SW 1271 (cell line): ENCODE results near the gene PRKCA.

ENCODE experiments used
- DNase-seq, 2 experiments: peaks; one replicate each; lab custom pipeline; 2025; lab: John Stamatoyannopoulos, UW

PRKCA gene

GRCh38 chr17:66414561-66415175 lies 112.3 kb downstream of the PRKCA start:
- no peak for DNase-seq

GRCh38 chr17:66415366-66416206 lies 113.2 kb downstream of the PRKCA start:
- DNase-seq, result no peak

DNA sequence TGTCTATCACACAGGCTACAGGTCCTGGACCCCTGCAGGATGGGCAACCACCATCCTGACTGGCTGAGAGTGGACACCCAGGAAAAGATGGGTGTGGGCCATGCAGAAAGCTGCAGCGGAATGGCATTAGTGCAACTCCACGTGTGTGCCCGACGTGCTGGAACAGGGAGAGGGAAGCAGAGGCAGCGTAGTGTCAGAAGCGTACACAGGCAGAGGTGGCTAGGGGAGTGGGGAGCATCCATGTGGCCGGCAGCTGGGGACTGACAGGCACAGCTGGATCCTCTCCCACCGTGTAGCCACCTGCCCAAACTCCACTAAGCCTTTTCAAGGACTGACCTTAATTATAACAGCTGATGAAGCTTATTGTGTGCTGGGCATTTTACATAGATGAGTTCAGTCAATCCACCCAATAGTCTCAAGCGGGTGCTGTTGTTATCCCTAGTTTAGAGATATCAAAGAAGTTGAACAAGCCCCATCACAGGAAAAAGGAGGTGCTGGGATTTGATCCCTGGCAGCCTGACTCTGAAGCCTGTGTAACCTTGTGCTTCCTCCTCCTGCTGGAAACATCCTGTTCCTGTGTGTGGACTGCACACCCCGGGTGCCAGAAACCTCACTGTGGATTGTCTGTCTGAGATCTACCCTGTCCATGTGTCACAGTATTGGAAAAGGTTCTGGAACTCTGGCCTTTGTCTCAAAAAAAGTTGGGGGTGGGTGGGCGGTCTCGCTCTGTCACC lies 114.0 kb downstream of the PRKCA start:
- DNase-seq, result no peak

- DNase-seq, result no peak
Observed at GRCh38 chr17:66417300-66417719, 114.9 kb downstream of the PRKCA start.

DNA sequence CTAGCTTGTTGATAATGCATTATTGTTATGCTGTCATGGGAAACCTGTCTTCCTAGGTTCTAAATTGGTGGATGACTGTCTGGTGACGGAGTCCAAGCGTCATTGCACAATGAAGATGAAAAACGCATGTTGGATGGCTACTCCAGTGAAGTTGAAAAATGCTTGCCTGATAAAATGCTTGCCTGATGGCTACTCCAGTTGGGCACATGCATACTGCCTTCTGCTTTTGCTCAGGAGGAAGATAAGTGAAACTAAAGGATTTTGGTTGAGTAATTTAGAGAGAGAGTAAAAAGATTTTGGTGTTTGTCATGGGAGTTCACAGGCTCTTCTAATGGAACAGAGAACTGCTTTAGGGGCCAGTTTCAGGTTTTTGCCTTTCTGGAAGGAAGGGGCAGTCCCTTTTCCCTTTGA lies 118.6 kb downstream of the PRKCA start:
- no peak for DNase-seq

DNA sequence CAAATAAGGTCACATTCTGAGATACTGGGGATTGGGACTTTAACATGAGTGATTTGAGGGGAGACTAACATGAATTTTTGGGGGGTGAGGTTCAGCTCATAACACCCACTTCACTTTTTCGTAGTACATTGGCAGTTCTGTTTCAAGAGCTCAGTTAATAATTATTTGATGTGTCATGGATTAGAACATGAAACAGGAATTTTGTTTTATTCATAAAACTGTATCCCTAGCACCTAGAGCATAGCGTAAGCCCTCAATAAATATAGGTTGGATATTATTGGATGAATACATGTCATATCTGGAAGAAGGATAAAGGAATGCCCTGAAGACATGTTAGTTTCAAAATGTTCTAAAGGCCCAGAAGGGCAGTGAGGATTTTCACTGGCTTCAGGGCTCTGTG lies 119.8 kb downstream of the PRKCA start:
- DNase-seq, result no peak

GRCh38 chr17:66423056-66423955 lies 120.9 kb downstream of the PRKCA start:
- DNase-seq, result no peak

DNA sequence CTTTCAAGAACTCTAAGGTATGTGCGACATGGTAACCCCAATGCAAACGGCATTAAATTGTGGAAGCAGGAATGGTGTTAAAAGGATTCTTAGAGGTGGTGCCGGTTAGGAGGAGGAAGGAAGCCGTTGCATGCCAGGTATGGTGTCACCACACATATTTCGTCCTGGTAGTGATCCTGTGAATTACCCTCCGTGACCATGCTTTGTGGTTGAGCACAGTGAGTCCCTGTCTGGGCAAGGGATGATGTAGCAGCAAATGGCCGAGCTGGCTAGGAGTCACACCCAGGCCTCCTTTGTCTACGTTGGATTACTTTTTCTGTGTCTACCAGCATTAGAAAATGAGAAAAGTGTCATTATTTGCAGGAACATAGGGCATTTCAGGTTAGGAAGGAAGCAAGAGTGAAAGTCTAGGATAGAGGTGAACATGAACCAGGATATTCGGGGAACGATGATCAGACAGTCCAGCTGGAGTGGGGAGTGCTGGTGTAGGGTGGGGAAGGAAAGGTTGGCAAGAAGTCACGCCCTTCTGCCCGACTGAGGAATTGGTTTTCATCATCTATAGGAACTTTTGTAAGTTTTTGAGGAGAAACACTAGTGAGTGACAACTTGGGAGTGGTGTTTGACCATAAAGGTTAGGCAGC lies 123.5 kb downstream of the PRKCA start:
- no peak for DNase-seq

- DNase-seq, result peak in 1 of 2 experiments; percentile 13
Observed at GRCh38 chr17:66426397-66427033, 124.1 kb downstream of the PRKCA start.

GRCh38 chr17:66427134-66427533 lies 124.7 kb downstream of the PRKCA start:
- DNase-seq, result no peak

DNA sequence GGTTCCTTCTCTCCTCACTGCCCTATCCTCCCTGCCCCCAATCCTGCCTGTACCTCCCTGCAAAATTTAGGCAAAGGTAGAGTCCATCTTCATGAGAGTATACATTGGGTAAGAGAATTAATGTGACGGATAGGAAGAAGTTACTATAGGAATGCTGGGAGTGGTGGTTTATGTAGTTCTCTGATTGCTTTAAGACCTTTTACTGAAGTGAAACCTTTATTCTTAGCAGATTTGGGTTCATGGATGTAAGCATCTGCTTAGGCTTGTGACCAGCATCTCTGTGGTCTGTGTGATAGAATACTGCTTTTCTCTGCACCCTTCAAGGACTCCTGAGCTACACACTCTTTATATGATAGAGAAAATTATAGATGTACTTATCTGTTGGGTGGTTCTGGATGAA lies 127.3 kb downstream of the PRKCA start:
- no peak for DNase-seq

DNA sequence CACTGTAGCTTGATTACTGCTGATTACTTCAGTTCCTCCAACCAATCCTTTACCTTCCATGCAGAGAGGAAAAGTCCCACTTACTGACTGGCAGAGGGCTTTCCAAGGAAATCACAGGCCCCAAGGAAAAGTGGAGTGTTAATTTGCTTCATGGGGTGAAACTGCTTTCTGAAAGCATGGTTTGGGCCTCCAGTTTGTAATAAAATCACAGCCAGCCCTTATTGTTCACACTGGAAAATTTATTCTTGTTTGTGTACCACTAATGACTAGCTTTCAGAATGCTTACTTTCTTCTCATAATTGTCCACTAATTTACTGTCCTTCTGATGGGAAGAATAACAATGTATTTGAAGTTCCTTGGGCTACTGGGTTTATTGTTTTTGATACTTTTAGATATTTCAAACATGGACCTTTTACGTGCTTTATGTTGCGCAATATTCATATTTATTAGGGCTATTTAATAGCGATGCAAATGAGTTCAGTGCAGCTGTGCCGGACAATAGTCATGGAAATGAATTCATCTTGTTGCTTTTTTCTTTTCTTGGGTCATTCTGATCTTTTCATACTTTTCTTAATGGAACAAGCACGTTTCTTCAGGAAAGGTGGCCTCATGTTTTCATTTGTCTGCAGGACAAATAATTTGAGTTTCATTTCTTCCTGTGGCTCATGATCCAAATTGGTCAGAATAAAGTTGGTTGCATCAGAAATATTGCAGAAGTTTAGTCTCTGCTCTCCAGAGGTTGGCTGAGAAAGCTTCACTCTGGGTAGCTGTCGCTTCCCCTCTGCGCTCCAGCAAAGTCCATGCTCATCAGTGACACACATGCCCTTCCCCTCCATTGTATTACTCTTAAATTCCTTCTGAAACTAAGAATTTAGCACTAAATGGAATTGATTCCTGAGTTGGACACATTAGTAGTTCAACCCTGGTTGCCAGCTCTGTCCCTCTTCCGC lies 128.7 kb downstream of the PRKCA start:
- no peak for DNase-seq

- no peak for DNase-seq
Observed at GRCh38 chr17:66431910-66432309, 129.5 kb downstream of the PRKCA start.

DNA sequence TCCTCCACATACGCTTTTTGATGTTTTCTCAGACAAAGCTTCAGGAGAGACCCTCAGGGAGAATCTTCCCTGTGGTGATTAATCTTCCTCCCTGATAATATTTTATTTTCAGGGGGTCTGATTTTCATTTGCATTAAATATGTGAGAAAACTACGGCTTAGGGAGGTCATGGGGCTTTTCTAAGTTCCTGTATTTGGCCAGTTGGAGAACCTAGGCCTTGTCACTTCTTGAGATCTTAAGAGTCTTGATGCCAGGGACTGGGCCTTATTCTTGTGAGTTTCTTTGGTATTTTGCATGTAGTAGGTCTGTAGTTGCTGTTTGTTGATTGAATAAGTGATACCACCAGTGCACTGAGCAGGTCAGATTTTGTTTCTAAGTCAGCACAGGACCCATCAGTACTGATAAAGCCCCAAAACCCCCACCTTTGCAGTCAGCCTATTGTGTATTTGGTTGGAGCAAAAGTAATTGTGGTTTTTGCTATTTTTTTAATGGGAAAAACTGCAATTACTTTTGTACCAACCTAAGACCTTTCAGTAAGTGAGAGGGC lies 130.1 kb downstream of the PRKCA start:
- DNase-seq, result no peak

DNA sequence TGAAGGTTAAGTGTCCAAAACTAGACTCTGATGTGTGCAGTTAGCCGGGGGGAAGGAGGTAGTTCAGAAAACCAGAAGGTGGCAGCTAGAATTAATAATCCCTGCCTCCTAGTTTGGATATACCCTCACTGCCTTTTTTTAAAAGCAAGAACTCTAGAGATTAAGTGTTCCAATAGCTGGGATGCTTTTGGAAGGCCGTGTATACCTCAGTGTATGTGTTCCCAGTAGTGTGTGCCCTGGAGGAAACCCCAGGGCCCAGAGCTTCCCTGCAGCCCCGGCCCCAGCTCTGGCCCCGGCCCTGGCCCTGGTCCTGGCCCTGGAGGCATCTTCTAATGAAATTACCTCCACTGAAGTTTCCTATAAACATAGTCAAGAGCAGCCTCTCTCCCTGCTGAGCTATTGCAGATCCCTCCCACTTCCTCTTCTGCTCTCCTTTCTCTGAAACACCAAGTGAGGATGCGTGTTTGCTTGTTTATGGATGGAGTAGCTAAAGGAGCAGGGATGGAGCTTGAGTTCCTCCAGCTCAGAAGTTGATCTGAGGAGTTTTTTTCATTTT lies 130.7 kb downstream of the PRKCA start:
- DNase-seq, result no peak

DNA sequence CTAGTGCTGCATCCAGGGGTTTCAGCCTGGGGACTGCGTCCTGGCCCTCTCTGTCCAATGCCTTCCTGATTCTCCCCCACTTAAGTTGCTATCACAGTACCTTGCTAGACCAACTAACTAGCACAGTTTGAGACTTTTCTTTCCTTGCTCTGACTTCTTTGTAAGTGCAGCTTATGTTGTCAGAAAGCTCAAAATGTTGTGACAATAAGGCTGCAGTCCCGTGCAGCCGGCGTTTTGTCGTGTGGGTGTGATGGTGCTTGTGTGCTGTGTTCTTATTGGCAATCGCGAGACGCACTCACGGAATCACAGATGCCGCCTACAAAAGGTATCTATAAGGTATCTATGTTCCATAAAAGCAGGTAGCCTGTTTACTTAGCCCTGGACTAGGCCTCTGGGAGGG lies 132.8 kb downstream of the PRKCA start:
- DNase-seq, result no peak

DNA sequence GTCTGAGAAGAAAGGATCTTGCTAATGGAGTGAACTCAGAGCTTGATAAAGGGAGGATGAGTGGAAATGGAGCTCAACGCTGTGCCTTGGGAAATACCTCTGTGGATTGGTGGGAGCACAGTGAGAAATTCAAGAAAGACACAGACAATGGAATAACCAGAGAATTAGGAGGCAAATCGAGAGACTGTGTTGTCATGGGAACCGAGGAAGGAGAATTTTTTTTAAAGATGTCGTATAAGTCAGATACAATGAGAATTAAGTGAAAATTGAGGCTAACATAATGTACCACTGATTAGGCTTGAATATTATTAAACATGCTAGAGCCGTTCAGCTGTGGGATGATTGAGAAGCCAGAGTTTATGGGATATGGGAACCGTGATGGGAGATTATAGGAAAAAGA lies 134.2 kb downstream of the PRKCA start:
- no peak for DNase-seq

DNA sequence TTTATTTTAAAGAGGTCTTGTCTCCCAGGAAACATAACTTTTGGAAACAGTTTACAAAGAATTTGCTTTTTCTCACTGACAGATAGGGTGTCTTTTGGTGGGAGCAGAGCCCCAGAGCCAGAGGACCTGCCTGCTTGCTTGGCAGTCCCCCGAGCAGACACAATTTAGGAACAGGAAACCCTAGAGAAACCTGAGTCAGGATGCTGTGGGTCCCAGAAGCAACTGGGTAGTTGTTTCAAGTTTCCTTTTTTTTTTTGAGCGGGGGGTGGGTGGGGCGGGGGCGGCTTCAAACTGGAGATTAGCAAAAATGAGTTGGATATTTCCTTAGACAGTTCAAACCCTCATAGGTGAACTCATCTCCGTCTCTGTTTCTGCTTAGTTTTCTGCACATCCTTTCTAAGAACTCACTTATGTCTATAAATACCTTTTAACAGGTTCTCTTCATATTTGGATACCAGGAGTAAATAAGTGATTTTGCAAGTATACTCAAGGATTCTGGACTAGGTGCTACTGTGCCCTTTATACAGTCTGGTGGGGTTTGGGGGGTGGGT lies 135.1 kb downstream of the PRKCA start:
- DNase-seq, result no peak

DNA sequence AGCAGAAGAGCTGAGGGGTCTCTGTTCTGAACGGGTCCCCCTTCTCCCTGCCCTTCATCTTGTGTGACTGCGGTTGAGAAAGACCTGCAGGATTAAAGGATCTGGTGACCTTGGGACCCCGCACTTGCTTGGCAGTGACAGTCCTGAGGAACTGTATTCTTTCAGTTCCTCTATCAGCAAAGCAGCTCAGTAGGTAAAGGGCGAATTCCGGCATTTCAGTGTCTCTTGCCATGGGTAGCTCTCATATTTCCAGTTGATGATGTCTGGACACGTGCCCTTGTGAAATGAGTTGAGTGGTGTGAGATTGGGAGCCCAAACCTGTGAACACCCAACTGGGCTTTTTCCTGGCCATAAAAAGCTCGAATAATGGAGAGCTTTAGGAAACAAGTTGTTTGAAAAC lies 135.7 kb downstream of the PRKCA start:
- no peak for DNase-seq
